ENCODE measurements around the gene CCDC183. TPM values are rescaled to one million over a fixed set of nuclear protein-coding genes. Genes with fewer than 3 reads are reported as not detected.

CCDC183 gene
- total RNA-seq (1 to 10 TPM in 2 of 4 donors, under 1 TPM in 1, not detected in 1; 0.71 to 1.5 (median 1.1) TPM), polyA plus RNA-seq (1 to 10 TPM; 3.0 to 3.5 (median 3.0) TPM)

GRCh38 chr9:136796238-136796774 lies at the start of gene CCDC183:
Gene CCDC183 (plus strand): TSS chr9:136796338. CDS start chr9:136796398, 60 bp downstream.
- whole genome bisulfite sequencing, 2 donors, result 41 to 53% methylated on average over 5 of the region's 5 CpGs
- no peaks in the 10 kb centered on the region for H3K9me3 ChIP-seq
- intact Hi-C loops (cut with DNase I), result no loop called here
- H3K4me3 ChIP-seq, result no peak within 1 kb of the TSS
- H3K27ac ChIP-seq, result no peak within 1 kb of the TSS
- TF ChIP-seq POLR2AphosphoS5 (IDR thresholded peaks at IDR 0.05), result no peak
- no peak for TF ChIP-seq CTCF (IDR thresholded peaks at IDR 0.05)
- no peak for TF ChIP-seq EP300 (IDR thresholded peaks at IDR 0.05)
- no peak for TF ChIP-seq POLR2A (IDR thresholded peaks at IDR 0.05)
- H3K4me1 ChIP-seq, result peaks cover 0 to 35% (median 31%) of the 10 kb centered on the region in 4 donors
- H3K27me3 ChIP-seq, result peaks cover 37 to 57% (median 43%) of the 10 kb centered on the region in 3 donors
- no peaks in the 10 kb centered on the region for H3K36me3 ChIP-seq
- no peak for DNase-seq

GRCh38 chr9:136746621-136747020 lies 49.5 kb upstream of the CCDC183 start:
- Histone ChIP-seq H3K4me3 (no peak overlapping the region), H3K36me3 (no peaks in the 10 kb centered on the region), H3K4me1 (peaks cover 0 to 5% (median under 1%) of the 10 kb centered on the region in 4 donors), H3K27me3 (peaks cover 17 to 37% (median 32%) of the 10 kb centered on the region in 3 donors), H3K27ac (no peak overlapping the region), H3K9me3 (no peaks in the 10 kb centered on the region)
- DNase-seq, result no peak
- TF ChIP-seq POLR2A (IDR thresholded peaks at IDR 0.05) (no peak), POLR2AphosphoS5 (IDR thresholded peaks at IDR 0.05) (no peak), EP300 (IDR thresholded peaks at IDR 0.05) (no peak), CTCF (IDR thresholded peaks at IDR 0.05) (no peak)
- intact Hi-C loops (cut with DNase I), result no loop called here
- 90 to 93% methylated on average over 18 of the region's 18 CpGs for WGBS, 2 donors

GRCh38 chr9:136747161-136748060 lies 48.7 kb upstream of the CCDC183 start:
- peaks cover 9 to 29% (median 24%) of the 10 kb centered on the region in 3 donors for H3K27me3 ChIP-seq
- peaks cover 0 to 5% (median 0%) of the 10 kb centered on the region in 4 donors for H3K9me3 ChIP-seq
- no peak for DNase-seq
- H3K4me3 ChIP-seq, result no peak overlapping the region
- WGBS, 2 donors, result 78 to 85% methylated on average over 22 of the region's 22 CpGs
- no peaks in the 10 kb centered on the region for H3K36me3 ChIP-seq
- H3K4me1 ChIP-seq, result no peaks in the 10 kb centered on the region
- TF ChIP-seq EP300 (IDR thresholded peaks at IDR 0.05), result no peak
- TF ChIP-seq CTCF (IDR thresholded peaks at IDR 0.05), result no peak
- no peak for TF ChIP-seq POLR2A (IDR thresholded peaks at IDR 0.05)
- TF ChIP-seq POLR2AphosphoS5 (IDR thresholded peaks at IDR 0.05), result no peak
- intact Hi-C loops (cut with DNase I), result no loop called here
- no peak overlapping the region for H3K27ac ChIP-seq

- Histone ChIP-seq H3K4me3 (no peak within 1 kb of the TSS), H3K27ac (no peak within 1 kb of the TSS), H3K4me1 (no peaks in the 10 kb centered on the region), H3K9me3 (peaks cover 0 to 5% (median 0%) of the 10 kb centered on the region in 4 donors), H3K27me3 (peaks cover 1 to 21% (median 16%) of the 10 kb centered on the region in 3 donors), H3K36me3 (no peaks in the 10 kb centered on the region)
- TF ChIP-seq CTCF (IDR thresholded peaks at IDR 0.05) (no peak), POLR2AphosphoS5 (IDR thresholded peaks at IDR 0.05) (no peak), POLR2A (IDR thresholded peaks at IDR 0.05) (no peak), EP300 (IDR thresholded peaks at IDR 0.05) (no peak)
- WGBS, 2 donors, result 66 to 73% methylated on average over 8 of the region's 8 CpGs
- no peak for DNase-seq
- intact Hi-C loops (cut with DNase I), result no loop called here
Measured at GRCh38 chr9:136748201-136748600, 47.9 kb upstream of the CCDC183 start, which contains the start of gene LCN6. Gene LCN6 (minus strand): TSS chr9:136748525. CDS start chr9:136748483, 42 bp downstream.

Measured in sigmoid colon (tissue), 7 donors.